ENCODE results near the gene MTHFD2.

Gene MTHFD2

DNA sequence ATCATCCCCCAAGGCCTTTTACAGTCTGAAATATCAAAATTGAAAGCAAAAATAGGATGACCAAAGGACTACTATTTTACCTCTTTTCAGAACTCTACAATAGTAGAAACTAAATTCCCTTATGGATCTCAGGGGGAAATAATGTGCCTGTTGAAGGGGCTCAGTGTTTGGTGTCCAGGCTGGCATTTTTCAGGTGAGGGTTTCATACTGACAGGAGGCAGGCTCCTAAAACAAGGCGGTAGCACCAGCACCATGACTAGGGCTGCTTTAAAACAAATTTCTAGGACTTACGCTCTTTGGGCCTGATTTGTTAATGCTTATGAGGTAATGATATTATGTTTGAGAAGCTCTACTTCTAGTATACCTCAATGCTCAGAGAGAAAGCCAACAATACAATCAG lies 45.5 kb upstream of the MTHFD2 start:
- peaks cover 3% of the 10 kb centered on the region; the same call in 1 of the 2 replicates for H4K20me1 ChIP-seq (ENCODE audit: control insufficient read depth, insufficient read depth, low read depth, low read length)

DNA sequence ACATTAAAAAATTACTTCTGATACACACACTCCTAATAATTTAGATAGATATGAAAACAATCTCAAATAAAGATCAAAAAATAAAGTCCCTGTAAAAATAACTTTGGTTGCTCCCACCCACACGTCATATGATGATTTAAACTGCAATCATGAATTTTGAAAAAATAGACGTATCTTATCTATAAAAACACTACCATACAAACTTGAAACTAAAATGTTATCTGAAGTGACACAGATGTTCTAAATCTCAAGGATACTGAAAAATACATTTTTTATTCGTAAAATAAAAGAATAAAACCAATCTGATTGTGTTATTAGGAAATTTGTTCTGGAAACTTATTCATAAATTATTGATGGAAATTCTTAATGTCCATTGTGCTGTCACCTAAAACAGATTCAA lies 42.6 kb upstream of the MTHFD2 start:
- Histone ChIP-seq H3K9me2 (replicated peaks; ENCODE audit: control insufficient read depth, low read length) (no peaks in the 10 kb centered on the region), H3K4me2 (ENCODE audit: low read length) (no peak overlapping the region), H3K4me3 (ENCODE audit: low read length) (no peak overlapping the region), H3K9me3 (ENCODE audit: control insufficient read depth, insufficient read depth, low read length) (no peaks in the 10 kb centered on the region), H3K79me2 (ENCODE audit: control insufficient read depth, low read length) (peaks cover 30% of the 10 kb centered on the region), H3K27me3 (ENCODE audit: control insufficient read depth, low read length) (no peaks in the 10 kb centered on the region), H4K20me1 (ENCODE audit: control insufficient read depth, insufficient read depth, low read depth, low read length) (peaks cover 3% of the 10 kb centered on the region; the same call in 1 of the 2 replicates), H3K27ac (ENCODE audit: low read depth, low read length) (no peak overlapping the region), H3F3A (ENCODE audit: control insufficient read depth, insufficient read depth) (peaks cover 52% of the 10 kb centered on the region), H3K36me3 (ENCODE audit: control insufficient read depth, low read length) (peaks cover 96% of the 10 kb centered on the region), H3K4me1 (ENCODE audit: control insufficient read depth, low read length) (peaks cover 61% of the 10 kb centered on the region)
- TF ChIP-seq, protein P1, sequence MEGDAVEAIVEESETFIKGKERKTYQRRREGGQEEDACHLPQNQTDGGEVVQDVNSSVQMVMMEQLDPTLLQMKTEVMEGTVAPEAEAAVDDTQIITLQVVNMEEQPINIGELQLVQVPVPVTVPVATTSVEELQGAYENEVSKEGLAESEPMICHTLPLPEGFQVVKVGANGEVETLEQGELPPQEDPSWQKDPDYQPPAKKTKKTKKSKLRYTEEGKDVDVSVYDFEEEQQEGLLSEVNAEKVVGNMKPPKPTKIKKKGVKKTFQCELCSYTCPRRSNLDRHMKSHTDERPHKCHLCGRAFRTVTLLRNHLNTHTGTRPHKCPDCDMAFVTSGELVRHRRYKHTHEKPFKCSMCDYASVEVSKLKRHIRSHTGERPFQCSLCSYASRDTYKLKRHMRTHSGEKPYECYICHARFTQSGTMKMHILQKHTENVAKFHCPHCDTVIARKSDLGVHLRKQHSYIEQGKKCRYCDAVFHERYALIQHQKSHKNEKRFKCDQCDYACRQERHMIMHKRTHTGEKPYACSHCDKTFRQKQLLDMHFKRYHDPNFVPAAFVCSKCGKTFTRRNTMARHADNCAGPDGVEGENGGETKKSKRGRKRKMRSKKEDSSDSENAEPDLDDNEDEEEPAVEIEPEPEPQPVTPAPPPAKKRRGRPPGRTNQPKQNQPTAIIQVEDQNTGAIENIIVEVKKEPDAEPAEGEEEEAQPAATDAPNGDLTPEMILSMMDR (IDR thresholded peaks at IDR 0.05; ENCODE audit: low read depth, low read length, poor library complexity, severe bottlenecking): no peak
- TF ChIP-seq EZH2phosphoT487 (IDR thresholded peaks at IDR 0.05; ENCODE audit: borderline replicate concordance, low read length): no peak

More for the DNA sequence above, 45.5 kb upstream of the MTHFD2 start:
- Histone ChIP-seq H3K36me3 (ENCODE audit: control insufficient read depth, low read length) (peaks cover 71% of the 10 kb centered on the region), H3K4me1 (ENCODE audit: control insufficient read depth, low read length) (peaks cover 84% of the 10 kb centered on the region), H3K79me2 (ENCODE audit: control insufficient read depth, low read length) (peaks cover 11% of the 10 kb centered on the region), H3K4me2 (ENCODE audit: low read length) (peak overlapping the region; percentile 58), H3K27ac (ENCODE audit: low read depth, low read length) (peak overlapping the region; percentile 63), H3K9me3 (ENCODE audit: control insufficient read depth, insufficient read depth, low read length) (no peaks in the 10 kb centered on the region), H3K4me3 (ENCODE audit: low read length) (peak overlapping the region; percentile 45), H3K9me2 (replicated peaks; ENCODE audit: control insufficient read depth, low read length) (no peaks in the 10 kb centered on the region), H3K27me3 (ENCODE audit: control insufficient read depth, low read length) (no peaks in the 10 kb centered on the region), H3F3A (ENCODE audit: control insufficient read depth, insufficient read depth) (peaks cover 68% of the 10 kb centered on the region)
- TF ChIP-seq, protein P1 (IDR thresholded peaks at IDR 0.05; ENCODE audit: low read depth, low read length, poor library complexity, severe bottlenecking): no peak
- no peak for TF ChIP-seq EZH2phosphoT487 (IDR thresholded peaks at IDR 0.05; ENCODE audit: borderline replicate concordance, low read length)

DNA sequence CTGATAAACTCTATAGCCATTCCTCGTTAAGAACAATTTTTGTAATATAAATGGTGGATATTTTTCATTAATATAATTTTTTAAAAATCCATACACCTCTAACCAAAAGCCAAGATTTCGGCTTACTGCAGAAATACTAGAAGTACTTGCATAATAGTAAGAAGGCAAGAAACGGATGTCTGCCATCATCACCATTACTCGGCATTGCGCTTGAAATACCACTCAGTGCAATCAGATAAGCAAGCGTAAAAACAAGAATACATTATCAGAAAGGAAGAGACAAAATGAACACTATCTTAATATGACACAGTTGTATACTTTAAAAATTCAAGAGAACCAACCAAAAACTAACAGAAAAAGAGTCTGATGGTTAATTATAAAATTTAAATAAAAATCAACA lies 35.5 kb upstream of the MTHFD2 start:
- Histone ChIP-seq H3K4me2 (ENCODE audit: low read length) (no peak overlapping the region), H3K79me2 (ENCODE audit: control insufficient read depth, low read length) (peaks cover 86% of the 10 kb centered on the region), H3K9me3 (ENCODE audit: control insufficient read depth, insufficient read depth, low read length) (no peaks in the 10 kb centered on the region), H4K20me1 (ENCODE audit: control insufficient read depth, insufficient read depth, low read depth, low read length) (peaks cover 2% of the 10 kb centered on the region; the same call in 1 of the 2 replicates), H3K4me3 (ENCODE audit: low read length) (no peak overlapping the region), H3K27me3 (ENCODE audit: control insufficient read depth, low read length) (no peaks in the 10 kb centered on the region), H3K9me2 (replicated peaks; ENCODE audit: control insufficient read depth, low read length) (no peaks in the 10 kb centered on the region), H3K36me3 (ENCODE audit: control insufficient read depth, low read length) (peaks cover 99% of the 10 kb centered on the region), H3K27ac (ENCODE audit: low read depth, low read length) (no peak overlapping the region), H3F3A (ENCODE audit: control insufficient read depth, insufficient read depth) (peaks cover 5% of the 10 kb centered on the region), H3K4me1 (ENCODE audit: control insufficient read depth, low read length) (no peaks in the 10 kb centered on the region)
- TF ChIP-seq, protein P1 (IDR thresholded peaks at IDR 0.05; ENCODE audit: low read depth, low read length, poor library complexity, severe bottlenecking): no peak
- TF ChIP-seq EZH2phosphoT487 (IDR thresholded peaks at IDR 0.05; ENCODE audit: borderline replicate concordance, low read length): no peak

Measured in DOHH2 (cell line).